ENCODE measurements around the gene KLHL33.

DNA sequence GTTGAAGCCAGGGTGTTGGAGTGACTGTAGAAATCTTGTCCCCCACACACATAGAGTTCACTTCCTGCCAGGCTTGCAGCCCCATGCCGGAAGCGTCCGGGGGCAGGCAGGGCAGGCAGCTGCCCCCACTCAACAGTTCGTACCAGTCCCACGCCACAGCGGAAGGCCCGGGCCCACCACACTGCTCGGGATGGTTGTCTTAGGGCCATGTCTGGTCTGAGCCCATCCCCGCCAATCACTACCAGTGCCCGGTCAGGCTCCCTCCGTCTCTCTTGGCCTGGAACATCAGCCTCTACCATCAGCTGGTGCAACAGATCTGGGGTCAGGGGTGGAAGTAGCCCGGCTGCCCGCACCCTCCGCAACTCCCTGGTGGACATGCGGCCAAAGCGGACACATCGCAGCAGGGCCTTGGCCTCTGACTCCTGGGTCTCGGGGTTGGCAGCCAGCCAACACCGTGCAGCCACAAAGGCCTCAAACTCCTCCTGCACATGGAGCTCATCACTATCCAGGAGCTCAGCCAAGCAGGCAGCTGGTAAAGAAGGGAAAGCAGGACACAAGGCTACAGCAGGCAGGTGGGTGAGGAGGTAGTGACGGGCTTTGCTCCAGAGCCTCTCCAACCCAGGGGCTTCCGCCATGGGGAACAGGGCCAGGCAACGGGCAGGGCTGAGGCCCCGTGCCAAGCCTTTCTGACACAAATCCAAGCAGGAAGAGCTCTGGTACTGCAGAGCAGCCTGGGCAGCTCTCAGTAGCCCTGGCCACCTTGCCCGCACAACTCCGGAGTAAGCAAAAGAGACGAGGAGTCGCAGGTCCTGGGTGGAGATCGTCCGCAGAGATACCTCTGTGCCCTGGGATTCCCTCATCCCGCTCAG, 5.9 kb downstream of the KLHL33 start:
- TF ChIP-seq, protein P1, sequence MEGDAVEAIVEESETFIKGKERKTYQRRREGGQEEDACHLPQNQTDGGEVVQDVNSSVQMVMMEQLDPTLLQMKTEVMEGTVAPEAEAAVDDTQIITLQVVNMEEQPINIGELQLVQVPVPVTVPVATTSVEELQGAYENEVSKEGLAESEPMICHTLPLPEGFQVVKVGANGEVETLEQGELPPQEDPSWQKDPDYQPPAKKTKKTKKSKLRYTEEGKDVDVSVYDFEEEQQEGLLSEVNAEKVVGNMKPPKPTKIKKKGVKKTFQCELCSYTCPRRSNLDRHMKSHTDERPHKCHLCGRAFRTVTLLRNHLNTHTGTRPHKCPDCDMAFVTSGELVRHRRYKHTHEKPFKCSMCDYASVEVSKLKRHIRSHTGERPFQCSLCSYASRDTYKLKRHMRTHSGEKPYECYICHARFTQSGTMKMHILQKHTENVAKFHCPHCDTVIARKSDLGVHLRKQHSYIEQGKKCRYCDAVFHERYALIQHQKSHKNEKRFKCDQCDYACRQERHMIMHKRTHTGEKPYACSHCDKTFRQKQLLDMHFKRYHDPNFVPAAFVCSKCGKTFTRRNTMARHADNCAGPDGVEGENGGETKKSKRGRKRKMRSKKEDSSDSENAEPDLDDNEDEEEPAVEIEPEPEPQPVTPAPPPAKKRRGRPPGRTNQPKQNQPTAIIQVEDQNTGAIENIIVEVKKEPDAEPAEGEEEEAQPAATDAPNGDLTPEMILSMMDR (conservative IDR thresholded peaks at IDR 0.05; ENCODE audit: low read depth, low read length) = no peak
- TF ChIP-seq EZH2 (IDR thresholded peaks at IDR 0.05; ENCODE audit: low read length, unreplicated experiment) (no peak), EZH2phosphoT487 (IDR thresholded peaks at IDR 0.05; ENCODE audit: borderline replicate concordance, low read length) (no peak)
